Measurements from ENCODE around the gene ZDHHC14.
A peak's percentile ranks its signal among the peaks of the same experiment; 100 is the strongest.
"Not testable (repeated sequence)": the region's sequence is repeated elsewhere in the genome, so short reads cannot be mapped to it uniquely, and the experiment has no call there.

The ZDHHC14 gene

DNA sequence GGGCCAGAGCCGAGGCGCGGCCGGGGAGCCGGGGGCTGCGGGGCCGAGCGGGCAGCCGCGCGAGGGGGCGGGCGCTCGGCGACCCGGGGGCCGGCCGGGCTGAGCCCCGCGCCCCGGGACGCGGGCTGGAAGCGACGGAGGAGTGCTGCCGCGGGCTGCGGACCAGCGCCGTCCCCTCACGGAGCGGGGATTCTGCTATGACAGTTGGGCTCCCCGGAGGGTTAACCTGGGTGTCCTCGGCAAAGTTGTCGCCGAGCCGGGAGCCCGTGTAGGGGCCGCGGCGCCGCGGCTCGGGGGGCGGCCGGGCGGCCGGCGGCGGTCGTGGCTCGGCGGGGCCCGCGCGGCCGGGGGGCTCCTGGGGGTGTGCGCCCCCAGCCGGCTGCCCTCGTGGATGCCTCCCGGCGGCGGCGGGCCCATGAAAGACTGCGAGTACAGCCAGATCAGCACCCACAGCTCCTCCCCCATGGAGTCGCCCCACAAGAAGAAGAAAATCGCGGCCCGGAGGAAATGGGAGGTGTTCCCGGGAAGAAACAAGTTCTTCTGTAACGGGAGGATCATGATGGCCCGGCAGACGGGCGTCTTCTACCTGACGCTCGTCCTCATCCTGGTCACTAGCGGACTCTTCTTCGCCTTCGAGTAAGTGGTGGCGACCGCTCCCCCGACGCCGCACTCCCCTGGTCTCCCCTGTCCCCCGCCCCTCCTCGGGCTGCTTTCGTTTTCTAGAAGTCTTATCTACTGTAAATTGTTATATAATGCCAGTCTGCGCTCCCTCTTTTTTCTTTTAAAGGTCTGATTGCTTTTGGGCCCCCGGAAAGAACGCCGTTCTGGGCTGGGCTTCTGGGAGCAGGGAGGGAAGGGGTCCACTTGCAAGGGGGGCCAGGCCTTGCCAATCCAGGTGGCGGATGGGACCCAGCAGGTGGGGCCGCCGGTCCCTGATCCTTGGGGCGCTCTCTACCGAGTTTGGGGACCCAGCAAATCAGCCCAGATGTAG, 936 bp downstream of the ZDHHC14 start:
- DNase-seq = peak; percentile 59

DNA sequence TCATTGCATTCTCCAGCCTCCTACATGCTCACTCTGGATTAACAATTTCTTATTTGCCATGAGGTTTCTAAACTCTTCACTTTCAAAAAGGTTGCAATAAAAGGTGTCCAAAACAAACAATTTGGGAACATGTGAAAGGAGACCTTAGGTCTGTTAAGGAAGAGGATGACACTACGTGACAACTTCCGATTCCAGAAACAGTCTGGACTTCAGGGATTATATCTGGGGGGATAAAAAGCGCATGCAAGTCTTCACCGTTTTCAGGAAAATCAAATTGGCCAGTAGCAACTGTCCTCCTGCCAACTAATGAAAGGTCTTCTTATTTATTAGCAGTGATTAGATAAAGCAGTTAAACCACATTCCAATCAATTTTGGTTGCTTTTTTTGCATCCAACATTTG, 1.8 kb downstream of the ZDHHC14 start:
- DNase-seq = no peak

DNA sequence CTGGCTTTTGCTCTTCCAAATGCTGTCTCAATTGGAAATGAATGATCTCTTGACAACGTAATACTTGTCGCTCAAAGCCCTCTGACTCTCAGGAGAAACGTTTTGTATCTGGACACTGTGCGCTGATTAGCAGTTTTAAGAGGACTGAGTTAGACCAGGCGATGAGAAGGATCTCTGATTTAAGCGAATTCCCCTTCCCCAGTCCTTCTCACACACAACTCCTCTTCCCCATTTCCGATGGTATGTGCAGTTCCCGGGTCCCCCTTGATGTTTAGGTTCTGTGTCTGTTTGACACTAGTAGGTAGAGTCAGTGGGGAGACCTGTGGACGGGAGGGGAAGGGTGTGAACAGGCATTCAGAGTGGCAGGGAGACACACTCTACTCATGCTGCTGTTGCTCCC, 2.5 kb downstream of the ZDHHC14 start:
- DNase-seq = no peak

DNA sequence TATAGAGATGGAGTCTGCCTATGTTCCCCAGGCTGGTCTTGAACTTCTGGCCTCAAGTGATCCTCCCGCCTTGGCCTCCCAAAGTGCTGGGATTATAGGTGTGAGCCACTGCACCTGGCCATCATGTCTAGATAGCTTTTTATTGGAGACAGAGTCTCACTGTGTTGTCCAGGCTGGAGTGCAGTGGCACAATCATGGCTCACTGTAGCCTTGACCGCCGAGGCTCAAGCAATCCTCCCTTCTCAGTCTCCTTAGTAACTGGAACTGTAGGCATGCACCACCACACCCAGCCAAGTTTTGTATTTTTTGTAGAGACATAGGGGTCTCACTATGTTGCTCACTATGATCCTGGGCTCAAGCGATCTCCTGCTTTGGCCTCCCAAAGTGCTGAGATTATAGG, 4.0 kb downstream of the ZDHHC14 start:
- not testable (repeated sequence) for DNase-seq

DNA sequence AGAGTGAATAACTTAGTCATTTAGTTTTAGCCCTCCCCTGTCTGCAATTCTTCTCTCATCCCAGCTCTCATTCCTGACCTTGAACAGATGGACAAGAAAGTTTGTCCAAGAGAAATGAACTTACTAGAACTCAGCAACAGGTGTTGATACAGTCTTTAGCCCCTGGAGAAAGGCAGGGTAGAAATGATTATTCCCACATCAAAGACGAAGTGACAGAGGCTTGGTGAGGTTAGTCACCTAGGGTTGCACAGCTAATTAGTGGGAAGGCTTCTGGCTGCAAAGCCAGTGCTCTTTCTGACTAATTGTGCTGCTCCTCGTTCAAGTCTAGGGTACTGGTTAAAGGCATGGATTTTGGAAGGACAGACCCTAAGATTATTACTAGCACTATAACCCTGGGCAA, 4.5 kb downstream of the ZDHHC14 start:
- no peak for DNase-seq

DNA sequence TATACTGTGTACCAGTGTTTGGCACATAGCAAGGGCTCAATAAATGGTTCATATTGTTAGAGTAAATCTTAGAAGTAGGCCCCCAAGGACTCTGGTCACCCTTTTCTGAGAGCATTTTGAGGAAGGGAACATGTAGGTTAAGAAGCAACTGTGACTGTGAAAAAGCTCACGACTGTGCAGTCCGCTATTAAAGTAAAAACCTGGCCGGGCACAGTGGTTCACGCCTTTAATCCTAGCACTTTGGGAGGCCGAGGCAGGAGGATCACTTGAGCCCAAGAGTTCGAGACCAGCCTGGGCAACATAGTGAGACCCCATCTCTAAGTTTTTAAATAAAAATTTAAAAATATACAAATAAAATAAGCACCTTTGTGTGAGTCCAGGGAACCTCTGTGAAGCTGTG, 5.0 kb downstream of the ZDHHC14 start:
- DNase-seq = no peak

DNA sequence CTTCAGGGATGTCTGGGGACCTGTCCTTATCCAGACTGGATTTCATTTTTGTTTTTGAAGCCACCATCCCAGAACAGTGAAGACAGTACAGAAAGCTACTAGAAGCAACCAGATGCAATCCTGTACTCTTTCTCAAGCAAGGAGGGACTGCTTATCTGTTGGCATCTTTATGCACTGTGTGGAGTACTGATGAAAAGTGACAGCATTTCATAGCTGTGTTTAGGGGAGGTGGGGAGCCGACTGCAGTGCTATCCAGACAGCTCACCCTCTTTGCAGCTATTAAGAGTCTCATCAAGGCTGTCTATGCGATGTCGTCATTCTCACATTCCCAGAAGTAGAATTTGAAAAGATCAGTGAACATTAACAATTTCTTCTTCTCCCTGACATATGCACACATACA, 5.5 kb downstream of the ZDHHC14 start:
- no peak for DNase-seq

DNA sequence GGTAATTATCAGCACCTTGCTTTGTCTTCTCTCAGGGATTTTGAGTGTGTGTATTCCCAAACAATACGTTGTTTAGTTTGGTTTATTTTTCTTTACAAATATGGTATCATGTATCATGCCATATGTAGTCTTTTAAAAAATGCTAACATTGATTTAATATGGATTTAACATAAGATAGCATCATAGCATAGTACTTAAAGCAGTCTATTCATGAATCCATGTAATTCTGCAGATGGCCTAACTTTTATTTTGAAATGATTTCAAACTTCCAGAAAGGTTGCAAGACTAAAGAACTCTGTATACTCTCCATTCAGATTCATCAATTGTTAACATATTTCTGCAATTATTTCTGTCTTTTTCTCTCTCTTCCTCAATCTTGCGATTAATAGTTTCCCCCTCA, 7.9 kb downstream of the ZDHHC14 start:
- no peak for DNase-seq

DNA sequence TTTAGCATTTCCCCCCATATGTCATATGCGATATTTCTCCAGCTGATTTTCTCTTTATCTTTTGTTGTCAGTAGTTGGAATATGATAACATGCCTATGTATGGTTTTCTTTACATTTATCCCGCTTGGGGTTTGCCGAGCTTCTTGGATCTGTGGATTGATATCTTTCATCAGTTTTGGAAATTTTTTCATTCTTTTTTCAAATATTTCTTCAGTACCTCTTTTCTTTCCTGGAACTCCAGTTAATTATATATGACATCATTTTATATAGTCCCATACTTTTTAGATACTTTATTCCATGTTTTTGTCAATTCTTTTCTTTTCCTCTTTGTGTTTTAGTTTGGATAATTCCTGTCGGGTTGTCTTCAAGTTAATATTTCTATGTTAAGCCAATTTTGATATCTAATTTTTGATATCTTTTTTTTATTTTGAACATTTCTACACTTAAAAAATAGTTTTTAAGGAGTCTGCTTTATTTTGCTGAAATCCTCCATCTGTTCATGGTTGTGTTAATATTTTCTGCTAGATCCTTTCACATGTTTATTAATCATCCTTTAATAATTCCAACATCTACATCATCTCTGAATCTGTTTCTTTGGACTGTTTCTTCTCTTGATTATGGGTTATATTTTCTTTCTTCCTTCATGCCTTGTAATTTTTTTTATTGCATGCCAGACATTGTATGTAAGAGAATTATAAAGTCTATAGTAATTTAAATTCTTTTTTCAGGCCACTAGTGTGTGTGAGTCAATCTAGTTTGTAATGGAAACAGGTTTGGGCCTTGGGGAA, 9.5 kb downstream of the ZDHHC14 start:
- no peak for DNase-seq

DNA sequence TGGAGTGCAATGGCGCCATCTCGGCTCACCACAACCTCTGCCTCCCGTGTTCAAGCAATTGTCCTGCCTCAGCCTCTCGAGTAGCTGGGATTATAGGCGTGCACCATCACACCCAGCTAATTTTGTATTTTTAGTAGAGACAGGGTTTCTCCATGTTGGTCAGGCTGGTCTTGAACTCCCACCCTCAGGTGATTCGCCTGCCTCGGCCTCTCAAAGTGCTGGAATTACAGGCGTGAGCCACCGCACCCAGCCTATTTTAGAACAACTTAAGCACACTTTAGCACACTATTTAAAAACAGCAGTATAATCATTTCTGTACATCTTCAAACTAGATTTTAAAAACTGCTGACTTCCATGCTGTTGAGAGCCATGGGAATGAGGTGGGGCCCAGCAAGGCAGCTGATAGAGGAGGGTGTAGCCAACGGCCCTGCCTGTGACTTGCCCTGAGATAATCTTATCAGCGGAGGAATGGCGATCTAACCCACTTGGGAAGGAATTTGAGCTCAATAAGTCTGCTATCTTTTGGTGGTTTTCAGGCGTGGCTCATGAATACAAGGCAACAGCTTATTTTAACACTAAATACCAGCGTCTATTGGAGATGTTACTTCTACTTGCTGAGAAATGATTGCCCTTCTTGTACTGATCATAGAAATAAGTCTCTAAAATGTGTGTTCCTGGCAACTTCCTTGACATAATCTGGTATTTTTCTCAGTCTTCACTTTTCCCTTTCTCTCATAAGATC, 12.1 kb downstream of the ZDHHC14 start:
- DNase-seq = no peak

DNA sequence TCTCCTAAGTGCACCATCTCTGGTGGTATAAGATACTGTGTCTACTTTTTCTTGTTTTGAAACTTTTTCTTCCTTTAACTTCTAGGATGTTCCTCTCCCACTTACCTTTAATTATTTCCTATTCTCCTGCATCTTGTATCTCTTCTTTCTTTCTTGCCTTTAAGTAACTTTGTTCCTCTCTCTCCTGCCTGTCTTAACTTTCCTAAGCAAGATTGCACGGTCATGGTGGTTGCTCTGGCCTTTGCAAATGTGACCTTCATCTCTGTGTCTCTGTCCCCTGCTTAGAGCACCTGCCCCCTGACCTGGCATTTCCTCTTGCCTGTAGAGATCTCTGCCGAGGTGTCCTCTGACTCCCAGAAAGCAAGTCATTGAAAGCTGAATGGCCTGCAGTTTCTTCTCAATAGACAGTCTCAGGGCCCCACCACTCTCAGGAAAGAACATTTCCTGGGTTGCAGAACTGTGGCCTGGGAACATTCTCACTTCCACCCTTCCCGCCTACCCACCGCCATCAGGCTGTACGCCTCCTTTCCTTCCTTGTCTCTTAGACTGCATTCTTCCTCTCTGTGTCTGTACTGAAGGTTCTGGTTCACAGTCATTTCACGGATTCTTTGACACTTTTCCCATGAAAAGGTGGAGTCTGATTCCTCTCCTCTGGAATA, 12.8 kb downstream of the ZDHHC14 start:
- DNase-seq = no peak

DNA sequence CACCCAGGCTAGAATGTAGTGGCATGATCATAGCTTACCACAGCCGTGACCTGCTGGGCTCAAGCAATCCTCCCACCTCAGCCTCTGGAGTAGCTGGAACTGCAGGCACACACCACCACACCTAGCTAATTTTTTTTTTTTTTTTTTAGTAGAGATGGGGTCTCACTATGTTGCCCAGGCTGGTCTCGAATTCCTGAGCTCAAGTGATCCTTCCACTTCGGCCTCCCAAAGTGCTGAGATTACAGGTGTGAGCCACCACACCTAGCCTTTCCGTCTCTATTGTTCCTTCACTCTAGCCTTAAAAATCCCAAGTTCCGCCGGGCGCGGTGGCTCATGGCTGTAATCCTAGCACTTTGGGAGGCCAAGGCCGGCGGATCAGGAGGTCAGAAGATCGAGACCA, 14.2 kb downstream of the ZDHHC14 start:
- not testable (repeated sequence) for DNase-seq

DNA sequence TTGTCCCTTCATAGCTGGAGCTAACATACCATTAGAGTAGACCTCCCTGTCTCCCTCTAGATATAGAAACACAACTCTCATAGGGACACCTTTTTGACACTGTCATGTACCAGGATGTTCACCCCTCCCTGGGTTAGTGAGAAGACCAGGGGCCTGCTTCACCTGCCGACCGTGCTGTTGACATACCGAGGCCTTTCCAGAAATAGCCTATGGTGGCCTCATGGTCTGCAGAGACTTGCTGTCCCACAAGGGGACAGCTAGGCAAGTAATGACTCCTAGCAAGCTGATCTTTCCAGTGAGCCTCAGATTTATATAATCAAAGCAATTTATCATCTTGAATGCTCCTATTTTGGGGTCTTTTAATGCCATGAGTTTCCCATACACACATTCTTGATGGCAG, 15.0 kb downstream of the ZDHHC14 start:
- no peak for DNase-seq

DNA sequence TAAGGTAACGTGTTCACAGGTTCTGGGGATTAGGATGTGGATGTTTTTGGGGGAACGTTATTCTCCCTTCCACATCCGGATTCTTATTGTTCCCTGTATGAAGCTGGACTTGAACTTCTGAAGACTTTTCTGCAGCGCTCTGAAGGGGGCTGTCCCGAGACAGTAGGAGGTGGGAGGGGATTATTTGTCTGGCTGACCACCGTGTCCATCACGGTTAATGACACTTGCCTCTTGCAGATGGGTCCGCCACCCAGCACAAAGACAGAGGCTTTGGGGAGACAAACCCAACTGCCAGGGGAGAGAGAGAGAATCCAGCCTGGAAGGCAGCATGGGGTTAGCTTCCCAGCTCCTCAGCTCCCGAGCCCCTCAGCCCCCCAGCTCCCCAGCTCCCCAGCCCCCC, 16.7 kb downstream of the ZDHHC14 start:
- DNase-seq = no peak

DNA sequence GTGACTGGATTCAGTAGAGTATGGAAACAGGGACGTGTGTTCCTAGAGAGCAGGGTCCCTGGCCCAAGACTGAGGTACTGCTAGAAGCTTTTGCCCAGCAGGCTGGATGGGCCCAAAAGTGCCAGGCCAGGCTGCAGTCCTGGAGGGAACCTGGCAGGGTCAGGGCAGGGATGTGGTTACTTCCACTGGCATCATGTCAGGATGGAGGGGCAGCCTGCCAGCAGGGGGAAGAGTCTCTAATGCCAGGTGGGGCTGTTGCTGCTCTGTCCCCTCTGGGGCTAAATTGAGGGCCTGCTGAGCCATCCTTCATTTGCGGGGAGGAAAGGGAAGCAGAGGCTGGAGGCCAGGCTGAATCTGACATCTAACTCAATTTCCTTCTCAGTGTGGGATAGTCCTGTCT, 17.2 kb downstream of the ZDHHC14 start:
- no peak for DNase-seq

DNA sequence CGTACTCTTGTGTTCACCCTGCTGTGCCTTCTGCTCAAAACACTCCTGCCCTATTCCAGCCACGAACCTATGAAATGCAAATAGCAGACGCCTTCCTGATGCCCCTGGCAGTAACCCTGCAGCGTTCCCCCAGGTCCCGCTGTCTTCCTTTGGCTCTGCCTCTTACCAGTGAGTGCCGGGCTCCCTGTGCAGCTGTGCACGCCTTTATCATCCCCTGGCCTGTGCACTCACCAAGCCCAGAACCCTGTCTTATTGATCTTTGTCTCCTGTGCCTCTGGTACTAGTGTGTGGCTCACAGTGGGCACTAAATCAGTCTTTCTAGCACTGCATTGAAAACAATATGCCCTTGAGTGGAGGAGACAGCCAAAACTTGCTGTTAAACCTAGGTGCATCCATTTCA, 19.7 kb downstream of the ZDHHC14 start:
- DNase-seq = no peak

DNA sequence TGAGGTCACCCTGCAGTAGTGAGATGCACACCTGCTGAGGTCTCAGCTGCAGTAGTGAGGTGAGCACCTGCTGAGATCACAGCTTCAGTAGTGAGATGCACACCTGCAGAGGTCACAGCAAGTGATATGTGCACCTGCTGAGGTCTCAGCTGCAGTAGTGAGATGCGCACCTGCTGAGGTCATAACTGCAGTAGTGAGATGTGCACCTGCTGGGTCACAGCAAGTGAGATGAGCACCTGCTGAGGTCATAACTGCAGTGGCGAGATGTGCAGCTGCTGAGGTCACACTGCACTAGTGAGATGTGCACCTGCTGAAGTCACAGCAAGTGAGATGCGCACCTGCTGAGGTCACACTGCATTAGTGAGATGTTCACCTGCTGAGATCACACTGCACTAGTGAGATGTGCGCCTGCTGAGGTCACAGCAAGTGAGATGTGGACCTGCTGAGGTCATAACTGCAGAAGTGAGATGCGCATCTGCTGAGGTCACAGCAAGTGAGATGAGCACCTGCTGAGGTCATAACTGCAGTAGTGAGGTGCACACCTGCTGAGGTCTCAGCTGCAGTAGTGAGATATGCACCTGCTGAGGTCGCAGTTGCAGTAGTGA, 20.8 kb downstream of the ZDHHC14 start:
- no peak for DNase-seq

DNA sequence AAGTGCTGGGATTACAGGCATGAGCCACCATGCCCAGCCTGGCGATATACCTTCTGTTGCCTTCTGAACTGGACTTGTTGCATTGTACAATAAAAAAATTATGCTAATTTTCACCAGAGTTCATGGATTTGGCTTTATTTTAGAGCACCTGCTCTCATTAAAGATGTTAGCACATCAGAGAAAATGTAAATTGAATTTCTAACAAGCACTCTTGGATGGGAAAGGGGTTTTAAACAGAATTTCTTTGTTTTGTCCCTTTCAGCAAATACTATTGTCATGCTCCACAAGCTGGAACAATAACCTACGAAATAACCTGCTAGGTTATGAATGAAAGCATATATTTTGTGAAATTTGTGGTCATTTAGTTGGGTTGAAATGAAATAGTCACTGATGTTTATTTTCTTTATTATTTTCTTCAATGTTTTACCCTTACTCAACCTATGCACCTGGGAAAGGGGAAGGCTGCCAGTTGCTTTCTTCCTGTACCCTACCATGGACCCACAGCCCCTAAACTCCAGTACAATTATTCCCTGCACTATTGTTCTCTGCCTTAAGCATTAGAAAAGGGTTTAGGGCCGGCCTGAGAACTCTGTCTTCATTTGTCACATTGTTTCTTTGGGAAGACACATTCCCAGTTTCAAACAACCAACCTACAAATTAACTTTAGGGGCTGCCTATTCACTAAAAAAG, 22.2 kb downstream of the ZDHHC14 start:
- DNase-seq = no peak

DNA sequence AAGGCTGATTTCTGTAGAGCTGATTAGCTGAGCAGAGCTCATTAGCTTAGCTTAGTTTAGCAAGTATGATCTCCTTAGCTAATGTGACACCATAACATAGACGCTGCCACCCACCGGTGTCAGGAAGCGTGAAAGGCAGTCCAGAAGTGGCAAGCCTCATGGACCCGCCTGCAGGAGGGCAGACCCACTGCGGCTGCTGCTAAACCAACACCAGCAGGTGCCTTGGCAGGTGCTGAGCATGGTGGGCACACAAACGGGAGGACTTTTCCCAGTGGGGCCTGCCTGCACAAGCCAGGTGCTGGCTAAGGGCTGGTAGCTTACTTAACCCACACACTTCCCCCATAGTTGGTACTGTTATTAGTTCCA, 22.7 kb downstream of the ZDHHC14 start:
- DNase-seq = no peak

DNA sequence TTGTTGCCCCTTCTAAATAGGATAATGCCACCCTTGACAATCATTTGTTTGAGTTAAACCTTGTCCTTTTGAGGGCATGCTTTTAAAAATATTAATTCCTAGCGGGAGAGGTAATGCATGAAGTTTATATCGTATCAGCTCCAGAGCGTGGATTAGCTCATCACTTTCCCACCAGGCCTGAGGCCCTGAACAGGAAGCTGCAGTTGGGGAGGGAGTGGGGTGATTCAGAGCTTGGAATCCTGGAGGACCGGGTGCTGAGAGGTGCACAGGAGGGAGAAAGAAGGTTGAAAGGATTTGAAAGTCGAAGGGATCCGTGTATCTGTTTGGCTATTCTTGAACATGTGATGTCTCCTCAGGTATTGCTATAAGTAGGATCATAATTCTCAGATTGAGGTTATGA, 25.0 kb downstream of the ZDHHC14 start:
- DNase-seq = no peak

DNA sequence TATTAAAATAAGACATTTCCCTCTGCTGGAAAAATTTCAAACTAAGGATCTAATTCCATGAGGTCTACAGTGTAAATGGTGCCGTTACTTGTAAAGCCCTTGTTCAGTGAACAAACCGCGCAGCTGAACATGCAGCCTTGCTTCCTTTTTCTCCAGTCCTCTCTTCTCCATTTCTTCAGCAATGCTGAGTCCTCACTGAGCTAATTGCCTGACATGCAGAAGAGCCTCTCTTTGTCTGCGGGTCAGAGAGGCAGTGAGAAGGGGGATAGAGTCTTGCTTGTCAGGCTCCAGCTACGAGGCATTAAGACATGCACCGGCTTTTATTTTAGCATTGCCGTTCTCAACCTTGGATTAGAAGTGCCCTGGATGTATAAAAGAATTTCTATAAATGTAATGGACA, 25.7 kb downstream of the ZDHHC14 start:
- no peak for DNase-seq

DNA sequence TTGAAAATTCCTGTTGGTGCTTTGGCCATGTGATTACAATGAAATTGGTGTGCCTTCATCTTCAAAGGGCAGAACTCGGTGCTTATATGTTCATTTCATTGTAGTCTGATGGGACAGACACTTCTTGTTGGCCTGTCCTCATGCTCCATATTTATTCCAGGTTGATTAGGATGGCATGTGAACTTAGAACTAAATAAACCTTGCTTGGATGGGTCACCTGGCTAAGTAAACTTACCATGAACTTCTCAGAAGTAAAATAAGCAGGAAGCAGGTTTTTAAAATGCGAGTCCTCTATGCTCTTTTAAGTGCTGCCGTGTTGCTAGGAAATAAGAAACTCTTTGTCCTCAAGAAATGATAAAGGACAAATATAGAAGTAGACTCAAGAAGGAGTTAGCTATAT, 26.7 kb downstream of the ZDHHC14 start:
- no peak for DNase-seq

Measured in stimulated activated CD4-positive, alpha-beta T cell treated with anti-CD3 and anti-CD28 coated beads, Interleukin-12 subunit alpha, Interleukin-12 subunit beta, amount 100 ng/mL, for 4 hours (primary cell).